ENCODE data around the gene MDK.

MDK gene

GRCh38 chr11:46381048-46381818 is at the start of gene MDK:
Gene MDK, plus strand, starts transcription at chr11:46381669. Its CDS starts 389 bp downstream, at chr11:46382058.
- no peak for DNase-seq (ENCODE audit: low spot score)

- DNase-seq (ENCODE audit: low spot score), result no peak
Observed at GRCh38 chr11:46332093-46332567, 49.3 kb upstream of the MDK start.

- DNase-seq (ENCODE audit: low spot score), result no peak
Observed at GRCh38 chr11:46332568-46333393, 48.7 kb upstream of the MDK start.

GRCh38 chr11:46333394-46333947 is 48.0 kb upstream of the MDK start:
- DNase-seq (ENCODE audit: low spot score), result no peak

GRCh38 chr11:46334211-46334610 is 47.3 kb upstream of the MDK start:
- no peak for DNase-seq (ENCODE audit: low spot score)

- no peak for DNase-seq (ENCODE audit: low spot score)
Observed at GRCh38 chr11:46335271-46335670, 46.2 kb upstream of the MDK start.

- no peak for DNase-seq (ENCODE audit: low spot score)
Observed at GRCh38 chr11:46335890-46336562, 45.4 kb upstream of the MDK start.

GRCh38 chr11:46336563-46337180 is 44.8 kb upstream of the MDK start:
- DNase-seq (ENCODE audit: low spot score), result no peak

GRCh38 chr11:46337626-46338345 is 43.7 kb upstream of the MDK start:
- DNase-seq (ENCODE audit: low spot score), result no peak

- no peak for DNase-seq (ENCODE audit: low spot score)
Observed at GRCh38 chr11:46338636-46338987, 42.9 kb upstream of the MDK start.

GRCh38 chr11:46338988-46339666 is 42.3 kb upstream of the MDK start:
- DNase-seq (ENCODE audit: low spot score), result no peak

GRCh38 chr11:46339816-46340215 is 41.7 kb upstream of the MDK start:
- DNase-seq (ENCODE audit: low spot score), result no peak

- no peak for DNase-seq (ENCODE audit: low spot score)
Observed at GRCh38 chr11:46341454-46341853, 40.0 kb upstream of the MDK start.

- DNase-seq (ENCODE audit: low spot score), result peak; percentile 69
Observed at GRCh38 chr11:46342239-46342638, 39.2 kb upstream of the MDK start.

GRCh38 chr11:46343520-46343919 is 37.9 kb upstream of the MDK start:
- DNase-seq (ENCODE audit: low spot score), result no peak

GRCh38 chr11:46345131-46345597 is 36.3 kb upstream of the MDK start:
- DNase-seq (ENCODE audit: low spot score), result peak; percentile 85

- DNase-seq (ENCODE audit: low spot score), result no peak
Observed at GRCh38 chr11:46345881-46346484, 35.5 kb upstream of the MDK start.

GRCh38 chr11:46346886-46347636 is 34.4 kb upstream of the MDK start, which contains the start of gene DGKZ:
Gene DGKZ, plus strand, starts transcription at chr11:46347463. Its CDS starts 197 bp downstream, at chr11:46347660.
- DNase-seq (ENCODE audit: low spot score), result peak; percentile 90

- no peak for DNase-seq (ENCODE audit: low spot score)
Observed at GRCh38 chr11:46347637-46348311, 33.7 kb upstream of the MDK start.
